IMR-90 (cell line): ENCODE data around the gene ANKEF1. TPM values are rescaled to one million over a fixed set of nuclear protein-coding genes. Genes with fewer than 3 reads are reported as not detected.

Source experiments
- ATAC-seq: fragments of 200-7000 bp; cut with Tn5 transposase; 2 replicates; pipeline ENCODE4 v1.9.1; 2020; ENCODE audit warnings: low read depth, mild to moderate bottlenecking, moderate library complexity
- BruUV-seq: library from RNA; stranded (reverse); fragments of 400-500 nt; replicated peaks from 2 replicates; lab custom pipeline; 2021; lab: Mats Ljungman, UMichigan
- CTCF ChIA-PET: fragments of 300-600 bp; formaldehyde crosslinking; extraction: SDS; loops from one replicate; lab custom pipeline; 2021; ENCODE audit warnings: antibody characterized with exemption; lab: Yijun Ruan, JAX
- POLR2A ChIA-PET: fragments of 300-600 bp; sonication (Branson Sonifier 250); formaldehyde crosslinking; loops from one replicate; lab custom pipeline; 2022; ENCODE audit warnings: antibody characterized with exemption; ENCODE audit not compliant: unreplicated experiment; lab: Charles Lee
- DNase-seq: peaks from one replicate; pipeline ENCODE4 v3.0.0; 2013
- H2AFZ ChIP-seq: replicated peaks from 2 replicates; pipeline ENCODE3; 2013; ENCODE audit warnings: low read length, mild to moderate bottlenecking; ENCODE audit not compliant: poor library complexity
- H2AK5ac ChIP-seq: 2 replicates; pipeline ENCODE4 v1.6.1; 2013; ENCODE audit warnings: low read depth, low read length, inconsistent platforms
- H2AK9ac ChIP-seq: replicated peaks from 2 replicates; pipeline ENCODE3; 2013; ENCODE audit warnings: mild to moderate bottlenecking, low read depth, low read length, moderate library complexity; ENCODE audit not compliant: poor library complexity
- H2BK120ac ChIP-seq: 2 replicates; pipeline ENCODE4 v1.6.1; 2013; ENCODE audit warnings: low read depth, low read length, inconsistent platforms
- H2BK15ac ChIP-seq: 3 replicates; pipeline ENCODE4 v1.6.1; 2013; ENCODE audit warnings: low read depth, low read length, inconsistent platforms
- H2BK20ac ChIP-seq: 2 replicates; pipeline ENCODE4 v1.6.1; 2013; ENCODE audit warnings: low read depth, mild to moderate bottlenecking, inconsistent platforms, low read length, moderate library complexity
- H2BK5ac ChIP-seq: 2 replicates; pipeline ENCODE4 v1.6.1; 2013; ENCODE audit warnings: mild to moderate bottlenecking, low read depth, low read length, inconsistent platforms; ENCODE audit not compliant: poor library complexity, severe bottlenecking
- H3K14ac ChIP-seq: replicated peaks from 2 replicates; pipeline ENCODE4 v1.6.1; 2013; ENCODE audit warnings: low read depth, low read length, inconsistent platforms
- H3K18ac ChIP-seq: 2 replicates; pipeline ENCODE4 v1.6.1; 2013; ENCODE audit warnings: low read depth, low read length, control low read depth
- H3K23ac ChIP-seq: 2 replicates; pipeline ENCODE4 v1.6.1; 2013; ENCODE audit warnings: low read depth, low read length, inconsistent platforms
- H3K27ac ChIP-seq: 2 replicates; pipeline ENCODE4 v1.5.1; 2013; ENCODE audit warnings: mild to moderate bottlenecking, control low read depth, low read length; ENCODE audit not compliant: insufficient read depth
- H3K27me3 ChIP-seq: 2 replicates; pipeline ENCODE4 v1.6.1; 2013; ENCODE audit warnings: low read length; ENCODE audit not compliant: control insufficient read depth, insufficient read depth
- H3K36me3 ChIP-seq: 2 replicates; pipeline ENCODE4 v1.6.1; 2013; ENCODE audit warnings: low read length, mixed read lengths; ENCODE audit not compliant: control insufficient read depth, insufficient read depth
- H3K4ac ChIP-seq: 2 replicates; pipeline ENCODE4 v1.6.1; 2013; ENCODE audit warnings: low read depth, low read length, inconsistent platforms
- H3K4me1 ChIP-seq: 2 replicates; pipeline ENCODE4 v1.6.1; 2013; ENCODE audit warnings: low read length, mixed read lengths; ENCODE audit not compliant: control insufficient read depth, insufficient read depth
- H3K4me2 ChIP-seq: 2 replicates; pipeline ENCODE4 v1.6.1; 2013; ENCODE audit warnings: low read depth, mild to moderate bottlenecking, control low read depth, low read length, moderate library complexity
- H3K4me3 ChIP-seq: 2 replicates; pipeline ENCODE4 v1.5.1; 2013; ENCODE audit warnings: low read depth, mild to moderate bottlenecking, control low read depth, low read length, moderate library complexity; ENCODE audit not compliant: insufficient read depth
- H3K56ac ChIP-seq: 2 replicates; pipeline ENCODE4 v1.6.1; 2013; ENCODE audit warnings: low read length, inconsistent platforms; ENCODE audit not compliant: insufficient read depth; ENCODE audit errors: extremely low read depth
- H3K79me1 ChIP-seq, 2 experiments: 2 replicates each; pipeline ENCODE4 v1.6.1; 2013; ENCODE audit warnings: low read length in 2 of 2, inconsistent platforms in 1 of 2, low read depth in 1 of 2
- H3K9ac ChIP-seq: 2 replicates; pipeline ENCODE4 v1.6.1; 2013; ENCODE audit warnings: low read depth, low read length, control low read depth
- H3K9me1 ChIP-seq: 2 replicates; pipeline ENCODE4 v1.6.1; 2013; ENCODE audit warnings: low read length, inconsistent platforms; ENCODE audit not compliant: insufficient read depth
- H3K9me3 ChIP-seq: 2 replicates; pipeline ENCODE4 v1.6.1; 2013; ENCODE audit warnings: low read length; ENCODE audit not compliant: control insufficient read depth, insufficient read depth
- H4K20me1 ChIP-seq: 2 replicates; pipeline ENCODE4 v1.6.1; 2013; ENCODE audit warnings: low read length, inconsistent platforms; ENCODE audit not compliant: insufficient read depth
- H4K5ac ChIP-seq: 2 replicates; pipeline ENCODE4 v1.6.1; 2013; ENCODE audit warnings: mild to moderate bottlenecking, low read depth, low read length, control low read depth
- H4K8ac ChIP-seq, 2 experiments: 2 replicates each; pipeline ENCODE4 v1.6.1; 2013; ENCODE audit warnings: low read depth in 2 of 2, low read length in 2 of 2, control low read depth in 1 of 2, inconsistent platforms in 1 of 2
- H4K91ac ChIP-seq: 2 replicates; pipeline ENCODE4 v1.6.1; 2013; ENCODE audit warnings: low read depth, low read length, inconsistent platforms; ENCODE audit not compliant: insufficient read depth
- BHLHE40 ChIP-seq: fragments of 150-350 bp; IDR thresholded peaks from 2 replicates; pipeline ENCODE4 v1.6.1; 2016; ENCODE audit warnings: mild to moderate bottlenecking, low read depth, low read length
- CEBPB ChIP-seq: IDR thresholded peaks from 2 replicates; pipeline ENCODE4 v1.6.1; 2012; ENCODE audit warnings: low read depth, low read length, improper control_type of control experiment
- CTCF ChIP-seq: conservative IDR thresholded peaks from 2 replicates; pipeline ENCODE4 v1.5.1; 2012; ENCODE audit warnings: mild to moderate bottlenecking, low read depth, low read length, improper control_type of control experiment
- ELK1 ChIP-seq: fragments of 150-350 bp; IDR thresholded peaks from 2 replicates; pipeline ENCODE4 v1.6.1; 2016; ENCODE audit warnings: low read depth, mild to moderate bottlenecking, low read length, moderate library complexity, borderline replicate concordance
- FOS ChIP-seq: fragments of 150-350 bp; IDR thresholded peaks from 2 replicates; pipeline ENCODE4 v1.6.1; 2016; ENCODE audit warnings: low read depth, low read length
- MAFK ChIP-seq: IDR thresholded peaks from 2 replicates; pipeline ENCODE4 v1.6.1; 2012; ENCODE audit warnings: low read depth, low read length, improper control_type of control experiment
- MAZ ChIP-seq: IDR thresholded peaks from 2 replicates; pipeline ENCODE4 v1.6.1; 2012; ENCODE audit warnings: low read depth, mild to moderate bottlenecking, low read length, improper control_type of control experiment, moderate library complexity, borderline replicate concordance
- MXI1 ChIP-seq: IDR thresholded peaks from 2 replicates; pipeline ENCODE4 v1.6.1; 2012; ENCODE audit warnings: low read depth, mild to moderate bottlenecking, low read length, moderate library complexity, borderline replicate concordance
- NFE2L2 ChIP-seq: fragments of 150-350 bp; IDR thresholded peaks from 2 replicates; pipeline ENCODE4 v1.6.1; 2016; ENCODE audit warnings: low read depth, mild to moderate bottlenecking, low read length
- POLR2A ChIP-seq: IDR thresholded peaks from 2 replicates; pipeline ENCODE4 v1.6.1; 2012; ENCODE audit warnings: mild to moderate bottlenecking, low read depth, low read length
- RAD21 ChIP-seq: IDR thresholded peaks from 2 replicates; pipeline ENCODE4 v1.6.1; 2012; ENCODE audit warnings: low read length, improper control_type of control experiment
- RFX5 ChIP-seq: IDR thresholded peaks from 2 replicates; pipeline ENCODE4 v1.8.0; 2012; ENCODE audit warnings: low read depth, mild to moderate bottlenecking, low read length, moderate library complexity
- SMC3 ChIP-seq: fragments of 150-350 bp; IDR thresholded peaks from 2 replicates; pipeline ENCODE4 v1.6.1; 2016; ENCODE audit warnings: low read depth, mild to moderate bottlenecking, antibody characterized with exemption, low read length, moderate library complexity
- USF2 ChIP-seq: fragments of 150-350 bp; IDR thresholded peaks from 2 replicates; pipeline ENCODE4 v1.6.1; 2017; ENCODE audit warnings: mild to moderate bottlenecking, antibody characterized with exemption, low read length, low read depth
- WGBS, 2 experiments: methylation state at CpG; one replicate each; pipeline versions ENCODE4 v1.1.5 to v1.1.7; 2013; ENCODE audit warnings: missing lambda C conversion rate in 2 of 2; ENCODE audit not compliant: insufficient read length in 1 of 2; ENCODE audit errors: extremely low coverage in 2 of 2; 5-methylcytosine and 5-hydroxymethylcytosine counted together
- dilution Hi-C: fragments of 300-500 bp; cut with HindIII; formaldehyde crosslinking; loops from one replicate; pipeline ENCODE4 v1.14.3; 2018; ENCODE audit warnings: low sequenced_read_pairs; ENCODE audit not compliant: unreplicated experiment
- in situ Hi-C: fragments of 300-500 bp; cut with MboI; formaldehyde crosslinking; loops from 3 replicates; pipeline ENCODE4 v1.14.3; 2019; ENCODE audit warnings: low sequenced_read_pairs, inconsistent platforms, mixed read lengths
- intact Hi-C: fragments of 100-400 bp; cut with micrococcal nuclease; formaldehyde crosslinking; loops from 2 replicates; pipeline ENCODE4 v1.10.0; 2022
- polyA plus RNA-seq, 3 experiments: library from polyadenylated mRNA; depleted of rRNA; stranded (reverse); fragments of >200 nt; gene quantifications; 2 replicates each; pipeline ENCODE4 v1.2.3, GENCODE V29; 2012; ENCODE audit warnings: low replicate concordance in 1 of 3
- total RNA-seq: library from RNA; depleted of rRNA; stranded (reverse); fragments of >200 nt; gene quantifications from 2 replicates; pipeline ENCODE4 v1.2.3, GENCODE V29; 2012

ANKEF1 gene
- total and polyA plus RNA-seq, 2 of the 4 experiments (the other 2 are of a cell fraction) = 0.31 to 0.54 TPM

- peak overlapping the region; percentile 72 for H3K4ac ChIP-seq
- no TSS peak for BruUV-seq
- H3K4me3 ChIP-seq = no peak overlapping the region
- no CpG with 5 or more reads among the region's 2 CpGs for WGBS, 2 experiments
- peak overlapping the region; percentile 86; the same call in 1 of the 2 replicates for H3K14ac ChIP-seq
- DNase-seq = peak; percentile 90
- no peak overlapping the region for H2BK5ac ChIP-seq
- ChIA-PET CTCF (no interaction called here), POLR2A (no interaction called here)
- H3K56ac ChIP-seq = no peak overlapping the region
- in situ Hi-C loops (no loop called here), intact Hi-C loops (loop anchor here (5.0 kb wide), 1 partner anchor 72 kb away; no protein-coding TSS in a partner anchor), dilution Hi-C loops (no loop called here)
- peak overlapping the region; percentile 37 for H2AK9ac ChIP-seq
- H3K18ac ChIP-seq = no peak overlapping the region; the same call in 1 of the 2 replicates
- H2AFZ ChIP-seq = peak overlapping the region; percentile 70
- H3K27ac ChIP-seq = no peak overlapping the region
- H3K9me3 ChIP-seq = no peaks in the 10 kb centered on the region
- H2BK120ac ChIP-seq = peak overlapping the region; percentile 85
- H3K9me1 ChIP-seq = no peaks in the 10 kb centered on the region
- H3K4me2 ChIP-seq = no peak overlapping the region; the same call in 1 of the 2 replicates
- H3K36me3 ChIP-seq = no peaks in the 10 kb centered on the region
- peak; percentile 95 for ATAC-seq
- peak overlapping the region; percentile 85; the same call in 1 of the 3 replicates for H2BK15ac ChIP-seq
- H2AK5ac ChIP-seq = no peak overlapping the region
- no peaks in the 10 kb centered on the region for H3K27me3 ChIP-seq
- H4K91ac ChIP-seq = no peak overlapping the region
- H3K79me1 ChIP-seq = no peaks in the 10 kb centered on the region
- no peak overlapping the region for H4K5ac ChIP-seq
- H4K8ac ChIP-seq = 0 out of 4 replicates have a peak overlapping the region, but pooled peaks of 1 of the 2 experiments have one; percentile 51
- no peak overlapping the region for H3K9ac ChIP-seq
- no peaks in the 10 kb centered on the region for H4K20me1 ChIP-seq
- 0 out of 2 replicates have a peak overlapping the region, but pooled peaks have one; percentile 73 for H3K23ac ChIP-seq
- TF ChIP-seq POLR2A = no peak
- peak; percentile 95 for TF ChIP-seq MXI1
- no peak for TF ChIP-seq RFX5
- no peak for TF ChIP-seq RAD21
- TF ChIP-seq MAZ = no peak
- TF ChIP-seq CTCF = no peak
- TF ChIP-seq ELK1 = no peak
- TF ChIP-seq CEBPB = no peak
- TF ChIP-seq MAFK = no peak
- peak; percentile 82 for TF ChIP-seq FOS
- peak; percentile 89 for TF ChIP-seq USF2
- no peak for TF ChIP-seq SMC3
- peak; percentile 66; the same call in 1 of the 2 replicates for TF ChIP-seq BHLHE40
- TF ChIP-seq NFE2L2 = no peak
- peaks cover 2% of the 10 kb centered on the region; the same call in 1 of the 2 replicates for H3K4me1 ChIP-seq
- peak overlapping the region; percentile 81; the same call in 1 of the 2 replicates for H2BK20ac ChIP-seq
Measured at GRCh38 chr20:10074513-10074912, 39.7 kb downstream of the ANKEF1 start.
